SU-DHL-6 (cell line): ENCODE measurements around the gene HSF2BP.

Experiments used
- EZH2phosphoT487 ChIP-seq: fragments of 200-600 bp; sonication (generic), shearing (Covaris generic); conservative IDR thresholded peaks from 2 replicates; pipeline ENCODE4 v1.6.1; 2018; ENCODE audit warnings: mild to moderate bottlenecking, antibody characterized with exemption, low read length, moderate library complexity, mixed read lengths
- TF ChIP-seq, protein P1 (sequence below): fragments of 200-600 bp; sonication (generic); IDR thresholded peaks from one replicate; pipeline ENCODE4 v1.5.1; 2017; ENCODE audit warnings: antibody characterized with exemption, mild to moderate bottlenecking, low read length, moderate library complexity; ENCODE audit not compliant: insufficient read depth, poor library complexity, severe bottlenecking

DNA sequence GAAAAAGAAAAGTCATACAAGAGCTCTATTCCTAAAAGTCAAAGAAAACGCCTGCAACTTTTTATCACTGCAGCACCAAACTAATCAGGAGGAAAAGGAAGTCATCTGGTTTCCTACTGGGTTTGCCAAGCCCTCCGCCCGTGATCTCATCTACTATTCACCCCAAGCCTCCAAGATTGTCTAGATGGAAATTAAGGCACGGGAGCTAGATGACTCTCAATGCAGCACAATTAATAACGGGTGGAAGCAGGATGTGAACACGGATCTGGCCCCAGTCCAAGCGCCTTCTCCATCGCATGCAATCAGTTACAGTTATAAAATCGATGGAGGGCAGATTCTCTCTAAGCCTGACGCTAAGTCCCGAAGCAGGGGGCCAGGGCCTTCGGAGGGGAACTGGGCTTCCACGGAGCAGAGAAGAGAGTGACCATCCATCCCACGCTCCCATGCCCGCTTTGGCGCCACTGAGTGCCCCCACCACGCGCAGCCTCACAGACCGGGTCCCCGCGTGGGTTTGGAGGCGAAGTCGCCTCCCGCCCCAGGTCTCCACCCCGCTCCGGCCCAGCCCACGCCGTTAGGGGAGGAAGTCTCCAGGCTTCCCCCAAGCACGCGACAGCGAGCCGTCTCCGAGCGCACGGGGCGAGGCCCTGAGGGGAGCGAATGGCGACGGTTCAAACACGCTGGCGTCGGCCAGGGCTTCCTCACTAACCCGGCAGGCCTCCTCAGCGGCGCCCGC is 1.8 kb downstream of the HSF2BP start:
- TF ChIP-seq, protein P1, sequence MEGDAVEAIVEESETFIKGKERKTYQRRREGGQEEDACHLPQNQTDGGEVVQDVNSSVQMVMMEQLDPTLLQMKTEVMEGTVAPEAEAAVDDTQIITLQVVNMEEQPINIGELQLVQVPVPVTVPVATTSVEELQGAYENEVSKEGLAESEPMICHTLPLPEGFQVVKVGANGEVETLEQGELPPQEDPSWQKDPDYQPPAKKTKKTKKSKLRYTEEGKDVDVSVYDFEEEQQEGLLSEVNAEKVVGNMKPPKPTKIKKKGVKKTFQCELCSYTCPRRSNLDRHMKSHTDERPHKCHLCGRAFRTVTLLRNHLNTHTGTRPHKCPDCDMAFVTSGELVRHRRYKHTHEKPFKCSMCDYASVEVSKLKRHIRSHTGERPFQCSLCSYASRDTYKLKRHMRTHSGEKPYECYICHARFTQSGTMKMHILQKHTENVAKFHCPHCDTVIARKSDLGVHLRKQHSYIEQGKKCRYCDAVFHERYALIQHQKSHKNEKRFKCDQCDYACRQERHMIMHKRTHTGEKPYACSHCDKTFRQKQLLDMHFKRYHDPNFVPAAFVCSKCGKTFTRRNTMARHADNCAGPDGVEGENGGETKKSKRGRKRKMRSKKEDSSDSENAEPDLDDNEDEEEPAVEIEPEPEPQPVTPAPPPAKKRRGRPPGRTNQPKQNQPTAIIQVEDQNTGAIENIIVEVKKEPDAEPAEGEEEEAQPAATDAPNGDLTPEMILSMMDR: no peak
- TF ChIP-seq EZH2phosphoT487: no peak
